Measurements from ENCODE around the gene ETNK2.

ETNK2 gene

DNA sequence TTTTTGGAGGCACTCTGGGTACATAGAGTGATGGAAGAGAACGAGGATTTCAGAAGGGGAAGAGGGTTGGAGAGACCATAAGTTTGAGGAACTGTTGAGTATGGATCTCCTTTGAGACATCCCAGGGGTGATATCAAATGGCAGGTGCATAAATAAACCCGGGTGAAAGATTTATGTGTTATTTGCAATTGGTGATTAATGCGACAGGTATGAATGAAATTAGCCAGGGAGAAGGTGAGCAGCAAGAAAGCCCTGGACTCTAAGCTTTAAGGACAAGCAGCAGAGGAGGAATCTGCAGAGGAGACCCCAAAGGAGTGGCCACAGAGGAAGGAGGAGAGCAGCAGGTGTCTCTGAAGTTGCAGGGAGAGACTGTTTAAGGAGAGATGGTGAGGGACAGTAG is 23.1 kb upstream of the ETNK2 start:
- no peak for DNase-seq

DNA sequence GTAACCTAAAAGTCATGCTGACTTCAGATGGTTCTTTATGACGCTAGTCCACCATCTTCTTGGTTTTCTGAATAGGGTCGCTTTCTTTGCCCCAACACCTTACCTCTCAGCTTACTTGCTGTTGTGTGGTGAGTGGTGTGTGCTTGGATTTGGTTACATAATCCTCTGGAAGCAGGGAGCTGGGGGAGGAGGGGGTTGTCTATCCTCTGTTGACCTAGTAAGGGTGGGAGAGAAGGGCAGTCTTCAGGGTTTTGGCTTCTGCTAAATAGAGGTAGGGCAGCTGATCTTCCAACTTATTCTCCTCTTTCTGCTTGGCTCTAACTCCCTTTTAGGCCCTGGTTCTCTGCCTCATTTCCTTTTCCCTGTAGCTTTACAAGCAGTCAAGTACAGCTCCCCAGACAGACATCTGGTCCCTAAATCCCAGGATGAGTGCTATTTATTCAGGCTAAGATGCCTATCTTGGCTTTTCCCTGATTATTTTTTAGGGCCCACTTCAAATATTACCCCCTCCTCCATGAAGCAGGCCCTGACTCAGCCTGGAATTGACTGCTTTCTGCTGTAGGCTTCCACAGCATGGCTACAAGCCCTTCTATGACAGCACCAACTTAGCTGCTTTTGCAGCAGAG is 20.7 kb upstream of the ETNK2 start:
- DNase-seq = peak; percentile 57

DNA sequence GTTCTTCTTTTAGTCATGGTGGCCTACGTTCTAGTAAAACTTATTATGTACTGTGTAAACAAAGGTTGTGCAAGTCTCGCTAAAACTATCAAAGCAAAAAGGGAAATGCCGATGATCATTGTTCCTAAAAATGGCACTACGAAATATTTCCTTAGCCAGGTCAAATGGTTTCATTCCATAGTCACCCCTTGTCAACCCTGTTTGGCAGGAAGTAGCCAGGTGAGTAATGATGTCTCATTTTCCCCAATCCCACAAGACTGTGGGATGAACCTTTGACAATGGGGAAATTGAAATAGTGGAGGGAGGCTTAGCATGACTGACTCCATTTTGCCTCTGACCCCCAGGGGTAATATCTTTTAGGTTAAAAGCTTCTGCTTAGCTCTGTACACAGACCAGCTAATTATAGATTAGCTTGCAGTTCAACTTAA is 19.9 kb upstream of the ETNK2 start:
- no peak for DNase-seq

- DNase-seq = no peak
These were observed 18.8 kb upstream of the ETNK2 start for GRCh38 chr1:204170494-204171155.

DNA sequence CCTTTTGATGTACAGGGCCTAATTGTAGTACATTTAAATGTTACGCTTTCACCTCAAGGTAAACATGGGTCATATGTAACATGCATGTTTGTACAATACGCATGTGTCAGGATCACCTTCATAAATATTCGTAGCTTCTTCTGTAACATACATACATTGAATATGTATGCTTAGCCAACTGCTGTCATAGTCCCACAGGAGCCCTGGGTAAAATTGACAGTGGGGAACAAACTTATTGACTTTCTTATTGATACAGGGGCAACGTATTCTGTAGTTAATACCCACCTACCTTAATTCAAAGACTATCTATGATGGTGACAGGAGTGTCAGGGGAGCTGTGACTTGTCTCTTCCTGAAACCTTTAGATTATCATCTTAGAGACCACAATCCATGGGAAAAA is 18.0 kb upstream of the ETNK2 start:
- DNase-seq = no peak

DNA sequence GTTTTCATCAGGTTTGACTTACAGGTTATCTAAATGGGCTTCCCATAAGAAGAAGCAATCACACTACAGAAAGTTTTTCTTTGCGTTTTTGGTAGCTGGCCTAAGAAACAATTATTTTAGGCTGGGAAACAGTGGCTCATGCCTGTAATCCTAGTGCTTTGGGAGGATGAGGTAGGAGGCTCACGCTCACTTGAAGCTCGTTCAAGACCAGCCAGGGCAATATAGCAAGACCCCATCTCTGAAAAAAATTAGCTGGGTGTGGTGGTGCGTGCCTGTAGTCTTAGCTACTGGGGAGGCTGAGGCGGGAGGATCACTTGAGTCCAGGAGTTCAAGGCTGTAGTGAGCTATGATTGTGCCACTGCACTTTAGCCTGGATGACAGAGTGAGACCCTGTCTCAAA is 15.9 kb upstream of the ETNK2 start:
- no peak for DNase-seq

- no peak for DNase-seq
These were observed 14.4 kb upstream of the ETNK2 start, which contains the start of gene REN for GRCh38 chr1:204166219-204166618. REN (minus strand) TSS chr1:204166337; CDS start chr1:204166293, 44 bp downstream.

DNA sequence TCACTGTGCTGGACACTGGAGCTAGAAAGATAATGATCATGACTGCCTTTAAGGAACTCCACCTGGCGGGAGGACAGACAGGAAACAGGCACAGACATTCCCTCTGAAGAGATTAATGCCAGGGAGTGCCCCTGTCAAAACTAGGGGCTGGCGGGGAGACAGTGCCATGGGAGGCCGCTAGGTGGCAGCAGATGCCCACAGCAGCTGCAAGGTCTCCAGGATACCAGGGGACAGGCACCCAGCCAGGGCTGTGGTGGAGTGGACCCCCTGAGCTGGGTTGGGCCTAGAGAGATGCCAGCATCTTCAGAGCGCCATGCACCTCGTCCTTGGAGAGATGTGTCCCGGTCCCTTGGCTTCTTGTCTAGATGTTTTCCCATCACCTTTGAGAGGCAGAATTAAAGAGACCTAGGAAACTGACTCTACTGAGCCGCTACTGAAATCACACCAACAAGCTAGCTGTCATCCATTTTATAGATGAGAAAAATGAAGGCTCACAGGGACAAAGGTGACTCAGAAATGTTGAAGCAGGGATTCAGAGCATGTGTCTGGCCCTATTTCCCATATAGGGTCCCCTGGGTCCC is 10.7 kb upstream of the ETNK2 start:
- DNase-seq = peak; percentile 80

GRCh38 chr1:204161609-204162493 is 10.0 kb upstream of the ETNK2 start:
- DNase-seq = no peak

GRCh38 chr1:204157962-204158361 is 6.1 kb upstream of the ETNK2 start:
- no peak for DNase-seq

- DNase-seq = no peak
These were observed 4.0 kb upstream of the ETNK2 start for GRCh38 chr1:204155881-204156280.

GRCh38 chr1:204154568-204155255 is 2.9 kb upstream of the ETNK2 start:
- no peak for DNase-seq

- no peak for DNase-seq
These were observed 1.8 kb upstream of the ETNK2 start for GRCh38 chr1:204153667-204154066.

GRCh38 chr1:204152310-204153044 is 633 bp upstream of the ETNK2 start:
- DNase-seq = no peak

DNA sequence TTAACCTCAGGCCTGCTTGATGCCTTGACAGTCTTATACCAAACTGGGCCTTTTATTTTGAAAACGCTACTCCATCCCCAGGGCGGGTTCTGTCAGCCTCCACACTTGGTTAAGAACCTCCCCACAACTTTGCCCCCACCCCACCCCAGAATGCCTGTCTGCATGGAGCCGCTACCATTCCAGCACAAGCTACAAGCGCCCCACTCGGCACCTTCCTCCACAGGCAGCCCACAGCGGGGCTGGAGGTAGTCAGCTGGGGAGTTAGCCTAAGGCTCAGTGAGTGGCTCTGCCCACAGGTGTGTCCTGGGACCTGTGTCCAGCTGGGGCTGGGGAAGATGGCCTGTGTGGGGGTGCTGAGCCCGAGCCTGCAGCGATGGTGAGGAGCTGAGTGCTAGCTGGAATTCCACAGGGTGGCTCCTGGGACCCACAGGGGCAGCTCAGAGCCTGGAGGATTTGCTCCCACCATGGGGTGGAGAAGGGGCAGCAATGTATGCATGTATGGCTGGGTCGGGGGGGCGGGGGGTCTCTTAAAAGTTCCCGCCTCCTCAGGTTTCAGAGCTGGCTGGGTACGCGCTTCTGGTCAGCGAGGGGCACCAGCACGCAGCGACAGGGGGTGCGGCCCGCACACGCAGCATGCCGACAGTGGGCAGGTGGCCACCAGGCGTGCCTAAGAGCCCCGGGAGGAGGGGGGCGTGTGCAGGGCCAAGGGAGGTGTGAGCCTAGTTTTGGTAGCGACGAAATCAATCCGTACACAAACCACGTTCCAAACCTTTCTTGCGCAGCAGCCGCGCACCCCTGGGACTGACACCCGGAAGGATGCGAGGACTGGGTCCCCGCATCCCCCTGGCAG is 917 bp downstream of the ETNK2 start:
- DNase-seq = peak; percentile 20

- DNase-seq = no peak
These were observed 1.9 kb downstream of the ETNK2 start for GRCh38 chr1:204149635-204150565.

DNA sequence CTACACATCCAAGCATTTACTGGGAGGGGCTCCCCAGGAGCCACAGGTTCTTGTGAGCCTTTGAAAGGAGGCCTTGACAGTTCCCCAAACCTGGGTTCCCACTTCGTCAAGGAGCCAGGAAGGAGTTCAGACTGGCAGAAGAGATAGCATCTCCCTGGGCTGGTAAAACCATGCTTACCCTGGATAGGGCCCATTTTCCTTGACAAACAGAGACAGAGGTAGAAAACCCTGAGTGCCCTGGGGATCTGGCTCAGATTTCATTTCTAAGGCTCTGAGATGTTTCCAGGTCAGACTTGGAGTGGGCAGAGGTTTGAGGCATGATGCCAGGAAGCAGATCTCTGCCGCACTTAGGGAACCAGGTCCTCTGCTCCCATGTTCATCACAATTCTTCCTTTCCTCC is 2.7 kb downstream of the ETNK2 start:
- DNase-seq = no peak

- no peak for DNase-seq
These were observed 4.1 kb downstream of the ETNK2 start for GRCh38 chr1:204147406-204148383.

DNA sequence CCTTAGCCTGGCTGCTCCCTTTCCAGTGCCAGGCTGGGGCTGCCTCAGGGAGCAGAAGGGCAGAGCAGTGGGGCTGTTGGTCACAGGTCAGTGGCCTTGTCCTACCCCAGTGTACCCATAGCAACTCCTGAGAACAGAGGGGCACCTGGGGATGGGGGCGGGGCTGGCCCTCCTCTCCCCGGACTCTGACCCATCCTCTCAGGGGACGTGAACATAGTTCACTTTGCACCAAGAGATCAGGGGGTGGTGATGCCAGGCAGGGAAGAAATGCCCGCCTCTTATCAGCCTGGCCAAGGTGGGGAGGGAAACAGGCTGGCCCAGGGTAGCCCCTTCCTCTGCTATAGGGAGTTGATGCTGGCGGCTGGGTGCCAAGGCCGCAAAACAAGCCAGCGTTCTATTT is 4.9 kb downstream of the ETNK2 start:
- DNase-seq = no peak

Data from midbrain (tissue), 1 donor.